ENCODE data around the gene GLI3.

Gene GLI3

DNA sequence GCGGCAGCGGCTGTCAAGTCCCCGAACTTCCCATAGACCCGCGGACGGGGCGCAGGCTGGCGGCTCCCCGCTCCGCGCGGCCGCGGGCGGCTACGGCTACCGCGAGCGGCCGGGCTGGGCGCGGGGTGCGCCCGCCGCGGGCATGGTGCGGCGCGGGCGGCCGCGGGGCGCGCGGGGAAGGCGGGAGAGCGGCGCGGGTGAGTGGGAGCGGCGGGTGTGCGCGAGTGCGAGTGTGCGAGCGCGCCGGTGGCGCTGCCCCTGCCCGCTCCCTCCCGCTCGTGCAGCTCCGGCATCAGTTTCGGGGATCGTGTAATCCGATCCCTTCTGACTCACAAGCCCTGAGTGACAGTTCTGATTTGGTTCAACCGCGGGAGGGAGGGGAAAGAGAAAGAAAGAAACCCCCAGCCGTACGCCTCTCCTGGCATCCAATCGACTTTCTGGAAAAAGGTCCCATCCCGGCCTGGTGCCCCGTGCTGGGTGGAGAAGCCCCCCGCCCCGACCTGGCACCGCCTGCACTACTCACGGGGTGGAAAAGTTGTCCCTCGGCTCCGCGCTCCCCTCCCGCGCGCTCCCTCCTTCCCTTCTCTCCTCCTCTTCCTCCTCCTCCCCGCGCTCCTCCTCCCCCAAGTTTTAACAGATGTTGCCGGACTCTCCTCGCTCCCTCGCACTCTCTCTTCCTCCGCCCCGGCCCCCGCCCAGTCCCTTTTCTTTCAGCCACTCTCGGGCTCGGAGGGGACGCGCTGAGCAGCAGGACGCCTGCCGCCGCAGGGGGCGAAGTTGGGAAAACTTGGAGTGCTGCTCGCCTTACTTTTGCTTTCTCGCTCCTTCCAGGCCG is at the start of gene GLI3:
GLI3 (minus strand) TSS at position 234 of the 835 bp plus-strand sequence. CDS start 13,956 bp downstream, outside the sequence.
- no peak for DNase-seq (ENCODE audit: low read depth)

GRCh38 chr7:42285383-42285824 is 48.4 kb upstream of the GLI3 start:
- no peak for DNase-seq (ENCODE audit: low read depth)

DNA sequence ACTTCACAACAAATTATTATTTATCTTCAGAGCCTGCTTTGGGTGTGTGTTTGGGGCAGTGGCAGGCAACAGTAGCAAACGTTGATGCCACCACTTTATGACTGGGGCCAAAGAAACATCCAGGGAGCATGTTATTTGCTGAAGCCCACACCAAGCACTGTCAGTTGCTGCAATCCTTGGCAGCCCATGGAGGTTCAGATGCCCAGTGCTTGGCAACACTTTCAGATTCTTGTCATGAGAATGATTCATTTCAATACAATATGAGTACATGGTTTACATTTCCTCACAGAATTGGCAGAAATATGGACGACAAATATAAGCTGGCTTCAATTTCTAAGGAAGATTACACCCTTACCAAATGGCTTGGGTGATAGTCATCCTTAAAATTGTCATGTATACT is 46.5 kb upstream of the GLI3 start:
- DNase-seq (ENCODE audit: low read depth), result no peak

GRCh38 chr7:42278344-42278743 is 41.3 kb upstream of the GLI3 start:
- DNase-seq (ENCODE audit: low read depth), result no peak

DNA sequence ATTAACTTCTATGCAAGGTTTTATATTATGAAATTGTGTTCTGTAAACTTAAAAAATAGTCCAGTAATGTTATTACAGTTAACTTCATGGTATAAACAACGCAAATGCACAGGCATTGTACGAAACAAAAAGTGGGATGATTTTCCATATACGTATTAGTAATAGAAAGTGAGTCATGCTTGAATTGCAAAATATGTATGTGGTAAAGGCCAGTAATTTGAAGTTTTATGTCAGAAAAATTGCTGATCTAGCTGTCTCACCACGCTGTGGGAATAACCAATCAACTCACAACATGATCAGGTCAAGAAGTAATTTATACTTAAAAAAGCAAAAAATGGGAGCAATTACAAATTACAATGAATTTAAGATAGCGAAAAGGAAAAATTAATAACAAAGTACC is 37.0 kb upstream of the GLI3 start:
- no peak for DNase-seq (ENCODE audit: low read depth)

DNA sequence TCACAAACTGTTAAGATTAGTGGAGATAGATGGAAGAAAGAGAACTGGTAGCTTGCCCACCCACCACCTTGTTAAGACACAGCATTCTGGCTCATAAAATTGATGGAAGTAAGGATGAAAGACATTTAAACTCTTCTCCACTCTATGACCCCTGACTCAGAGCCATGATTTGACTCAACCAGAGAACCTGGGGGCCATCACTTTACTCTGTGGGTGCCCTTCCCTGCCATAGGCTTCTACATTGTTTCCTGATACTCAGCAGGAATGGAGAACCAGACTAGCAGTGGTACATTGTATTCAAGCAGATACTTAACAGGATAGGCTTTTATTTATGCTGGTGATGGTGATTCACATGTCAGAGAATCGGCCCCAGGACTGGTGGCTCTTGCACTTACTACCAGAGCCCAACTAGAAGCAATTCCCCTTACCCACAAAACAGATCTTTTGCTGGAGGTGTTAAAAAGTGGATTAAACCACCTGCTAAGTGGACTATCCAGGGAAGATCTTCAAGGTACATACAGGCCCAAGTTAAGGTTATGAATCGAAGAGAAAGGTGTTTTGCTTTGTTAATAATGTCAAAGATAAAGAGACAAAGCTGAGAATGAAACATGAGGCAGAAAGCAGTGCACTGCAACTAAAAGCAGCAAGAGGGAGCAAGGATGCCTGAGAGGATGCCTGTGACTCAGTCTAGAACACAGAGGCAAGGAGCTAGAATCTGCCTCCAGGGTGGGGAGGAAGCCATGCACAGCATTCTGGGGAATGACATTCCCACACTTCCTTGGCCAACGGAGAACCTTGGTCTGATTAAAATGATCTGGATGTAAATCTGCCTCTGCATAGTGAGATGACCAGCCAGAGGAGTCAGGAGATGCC is 36.0 kb upstream of the GLI3 start:
- DNase-seq (ENCODE audit: low read depth), result no peak

GRCh38 chr7:42269161-42269560 is 32.2 kb upstream of the GLI3 start:
- DNase-seq (ENCODE audit: low read depth), result no peak

DNA sequence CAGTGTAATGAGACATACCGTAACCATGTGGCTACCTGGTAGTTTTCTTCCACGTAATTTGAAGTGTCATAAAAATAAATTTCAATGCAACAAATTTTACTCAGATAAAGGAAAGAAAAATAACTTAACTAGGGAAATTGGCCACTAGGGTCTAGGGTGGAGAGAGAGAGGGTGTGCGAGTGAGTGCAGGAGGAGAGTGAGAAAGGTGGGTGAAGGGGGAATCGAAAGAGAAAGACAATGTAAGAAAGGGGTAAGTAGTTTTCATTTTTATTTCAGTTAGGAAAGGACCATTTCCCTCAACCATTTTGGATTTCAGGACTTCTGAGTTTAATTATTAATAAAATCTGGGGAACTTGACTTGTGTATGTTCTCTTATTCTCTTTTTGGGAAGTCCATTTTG is 27.7 kb upstream of the GLI3 start:
- no peak for DNase-seq (ENCODE audit: low read depth)

DNA sequence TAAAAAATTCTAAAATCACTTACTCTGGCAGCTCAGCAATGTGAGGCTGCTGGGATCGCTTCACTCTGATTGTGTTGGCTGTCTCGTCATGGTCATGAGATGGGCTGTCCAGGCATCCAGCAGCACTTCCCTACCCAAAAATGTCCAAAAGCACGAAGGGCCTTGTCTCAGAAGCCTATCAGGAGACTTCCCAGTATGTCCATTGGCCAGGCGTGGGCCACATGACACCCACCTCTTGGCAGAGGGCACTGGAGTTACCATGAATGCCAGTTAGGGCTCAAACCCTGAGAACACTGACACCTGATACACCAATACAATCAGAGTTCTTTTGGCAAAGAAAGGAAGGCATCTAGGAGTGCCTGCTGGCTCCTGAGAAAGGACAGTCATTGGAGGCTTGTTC is 27.0 kb upstream of the GLI3 start:
- DNase-seq (ENCODE audit: low read depth), result no peak

- no peak for DNase-seq (ENCODE audit: low read depth)
These were observed 26.0 kb upstream of the GLI3 start for GRCh38 chr7:42262964-42263363.

DNA sequence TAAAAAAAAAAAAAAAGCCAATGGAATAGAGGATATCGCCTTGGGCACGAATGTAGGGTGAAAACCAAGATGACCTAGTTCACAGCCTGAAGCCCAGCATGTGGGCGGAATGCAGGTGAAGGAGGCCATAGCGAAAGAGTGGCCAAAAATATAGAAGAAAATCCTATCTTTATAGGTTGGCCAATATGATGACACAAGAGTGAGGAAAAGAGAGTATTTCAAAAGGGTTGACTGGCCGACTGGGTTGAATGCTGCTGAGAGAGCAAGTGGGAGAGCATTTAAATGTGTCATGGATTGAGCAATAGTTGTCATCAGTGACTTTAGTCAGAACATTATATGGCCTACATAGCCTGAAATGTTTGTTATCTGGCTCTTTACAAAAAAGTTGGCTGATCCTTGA is 17.2 kb upstream of the GLI3 start:
- no peak for DNase-seq (ENCODE audit: low read depth)

DNA sequence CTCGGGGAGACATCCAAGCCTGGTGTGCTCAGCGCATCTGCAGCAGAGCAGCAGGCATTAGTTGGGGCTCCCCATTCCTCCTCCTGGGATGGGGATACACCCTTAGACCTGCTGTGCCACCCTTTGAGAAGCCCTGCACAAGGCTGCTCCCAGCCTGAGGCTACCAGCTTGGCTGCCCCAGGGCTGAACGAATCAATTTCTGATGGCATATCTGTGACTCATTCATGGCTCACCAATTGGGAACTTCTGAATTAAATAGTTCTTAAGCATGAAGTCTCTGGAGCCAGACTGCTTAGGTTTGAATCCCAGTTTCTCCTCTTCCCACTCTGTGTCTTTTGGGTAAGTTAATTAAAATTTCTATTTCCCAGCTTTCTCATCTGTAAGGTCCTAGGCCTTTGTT is 16.3 kb upstream of the GLI3 start:
- DNase-seq (ENCODE audit: low read depth), result no peak

DNA sequence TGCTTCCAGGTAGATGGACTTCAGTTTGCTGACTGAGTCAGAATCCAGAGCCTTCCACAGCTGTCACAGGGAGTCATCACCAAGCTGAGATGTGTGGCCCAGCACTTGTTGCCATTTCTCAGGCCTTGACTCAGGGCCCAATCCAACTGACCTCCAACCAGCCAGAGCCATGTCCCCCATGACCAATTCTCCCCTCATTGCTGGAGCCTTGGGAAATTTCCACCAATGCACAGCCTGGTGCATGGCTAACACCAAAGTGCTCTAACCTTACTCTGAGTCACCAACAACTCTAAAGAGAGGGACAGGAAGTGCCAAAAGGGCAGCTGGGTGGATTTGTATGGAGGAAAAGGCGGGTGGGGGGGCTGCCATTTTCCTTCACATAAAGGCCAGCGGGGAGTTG is 13.4 kb upstream of the GLI3 start:
- DNase-seq (ENCODE audit: low read depth), result no peak

GRCh38 chr7:42248579-42248978 is 11.6 kb upstream of the GLI3 start:
- no peak for DNase-seq (ENCODE audit: low read depth)

GRCh38 chr7:42247301-42247700 is 10.3 kb upstream of the GLI3 start:
- DNase-seq (ENCODE audit: low read depth), result no peak

DNA sequence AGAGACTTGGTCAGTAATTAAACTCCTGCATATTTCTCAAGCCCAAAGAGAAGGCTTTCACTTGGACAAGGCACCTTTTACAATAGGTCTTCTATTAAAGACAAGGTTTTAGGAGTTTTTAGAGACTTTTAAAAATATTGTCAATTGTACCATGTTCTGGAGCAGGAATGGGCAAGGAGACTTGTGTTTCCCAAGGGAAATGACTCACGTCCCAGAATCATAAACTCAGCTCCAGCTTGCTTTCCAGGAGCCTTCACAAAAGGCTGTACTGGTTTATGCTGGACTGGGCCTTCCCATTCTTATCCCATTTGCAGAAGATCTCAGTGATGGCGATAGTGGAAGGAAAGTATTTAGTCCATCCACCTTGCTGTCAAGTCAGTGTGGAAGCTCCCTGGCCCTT is 7.8 kb upstream of the GLI3 start:
- no peak for DNase-seq (ENCODE audit: low read depth)

DNA sequence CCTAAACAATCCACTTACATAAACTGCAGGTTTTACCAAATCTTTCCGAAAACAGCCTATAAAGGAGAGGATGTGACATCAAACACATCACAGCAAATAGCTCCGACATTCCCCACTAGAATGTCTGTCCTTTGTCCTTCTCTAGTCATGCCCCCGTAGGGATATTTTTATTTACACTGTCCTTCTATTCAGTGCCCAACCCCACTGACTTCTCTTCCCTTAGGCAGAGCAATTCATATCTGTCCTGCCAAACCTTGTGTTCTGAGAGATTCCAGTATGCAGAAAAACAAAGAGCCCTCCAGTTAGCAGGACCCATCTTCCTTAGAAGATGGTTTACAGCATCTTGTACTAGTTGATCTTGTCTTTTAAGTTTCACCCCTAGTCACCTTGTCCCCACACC is 5.4 kb upstream of the GLI3 start:
- no peak for DNase-seq (ENCODE audit: low read depth)

DNA sequence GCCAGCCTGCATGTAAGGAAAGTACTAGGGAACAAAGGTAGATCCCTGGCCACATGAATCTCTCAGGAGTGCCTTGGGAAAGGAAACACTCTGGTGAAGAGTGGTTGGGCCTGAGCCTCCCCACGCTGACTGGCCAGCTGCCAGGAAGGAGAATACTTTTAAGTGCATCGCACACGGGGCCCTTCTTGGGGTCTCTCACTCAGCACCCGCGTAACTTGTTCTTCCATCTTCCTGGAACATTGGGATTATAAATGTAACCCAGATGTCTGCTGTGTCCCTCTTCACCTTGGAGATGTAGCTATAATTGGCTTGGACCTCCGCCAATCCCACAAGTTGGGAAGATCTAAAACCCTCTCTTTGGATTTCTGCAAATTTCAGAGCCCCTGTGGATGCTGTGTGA is 4.4 kb upstream of the GLI3 start:
- DNase-seq (ENCODE audit: low read depth), result no peak

DNA sequence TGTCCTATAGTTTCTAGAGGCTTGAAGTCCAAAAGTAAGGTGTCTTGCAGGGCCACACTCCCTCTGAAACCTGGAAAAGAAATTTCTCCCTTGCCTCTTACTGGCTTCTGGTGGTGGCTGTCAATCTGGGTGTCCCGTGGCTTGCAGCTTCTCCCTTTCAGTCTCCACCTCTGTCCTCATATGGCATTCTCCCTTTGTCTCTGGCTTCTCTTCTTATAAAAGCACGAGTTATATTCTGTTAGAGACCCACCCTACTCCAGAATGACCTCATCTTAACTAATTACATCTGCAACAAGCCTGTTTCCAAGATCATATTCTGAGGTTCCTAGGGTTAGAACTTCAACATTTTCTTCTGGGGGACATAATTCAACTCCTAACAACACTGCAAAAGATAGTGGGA is 3.4 kb upstream of the GLI3 start:
- DNase-seq (ENCODE audit: low read depth), result no peak

DNA sequence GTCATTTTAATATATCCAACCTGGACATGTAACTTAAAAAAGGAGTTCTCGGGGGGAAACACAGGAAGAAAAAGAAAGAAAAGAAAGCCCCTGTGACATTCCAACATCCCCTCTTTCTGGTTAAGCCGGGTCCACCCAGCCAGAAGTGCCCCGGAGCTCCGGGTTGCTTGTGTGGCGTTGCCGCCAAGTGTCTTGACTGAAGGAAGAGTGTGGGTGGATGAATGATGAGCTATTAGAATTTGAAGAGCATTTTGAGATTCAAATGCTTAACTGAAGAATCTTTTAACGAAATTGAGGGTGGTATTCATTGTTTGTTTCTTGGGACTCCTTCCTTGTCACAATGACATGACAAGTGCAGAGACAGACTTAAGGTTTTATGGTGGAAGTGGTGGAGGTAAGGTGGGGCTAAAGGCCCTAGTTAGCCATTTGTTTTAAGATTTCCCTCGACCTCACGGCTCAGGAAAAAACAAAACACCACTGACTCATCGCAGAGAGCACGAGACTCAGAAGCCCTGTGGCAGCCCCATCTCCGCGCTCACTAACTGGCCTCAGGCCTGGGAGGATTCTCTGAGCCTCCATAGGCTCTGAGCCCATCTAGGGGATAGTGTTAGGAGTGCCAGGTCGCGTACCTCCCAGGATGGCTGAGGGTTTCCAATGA is 1.8 kb upstream of the GLI3 start:
- DNase-seq (ENCODE audit: low read depth), result no peak

GRCh38 chr7:42237811-42238541 is 967 bp upstream of the GLI3 start:
- no peak for DNase-seq (ENCODE audit: low read depth)

All from activated T-helper 1 cell treated with Interleukin-2 at 50 U/mL for 16 hours (primary cell).